ENCODE results near the gene SMARCC2. TPM values are rescaled to one million over a fixed set of nuclear protein-coding genes. Genes with fewer than 3 reads are reported as not detected.

Gene SMARCC2
- total and polyA plus RNA-seq, 5 experiments from 2014 or later = 46.3 to 197 (median 70.4) TPM

DNA sequence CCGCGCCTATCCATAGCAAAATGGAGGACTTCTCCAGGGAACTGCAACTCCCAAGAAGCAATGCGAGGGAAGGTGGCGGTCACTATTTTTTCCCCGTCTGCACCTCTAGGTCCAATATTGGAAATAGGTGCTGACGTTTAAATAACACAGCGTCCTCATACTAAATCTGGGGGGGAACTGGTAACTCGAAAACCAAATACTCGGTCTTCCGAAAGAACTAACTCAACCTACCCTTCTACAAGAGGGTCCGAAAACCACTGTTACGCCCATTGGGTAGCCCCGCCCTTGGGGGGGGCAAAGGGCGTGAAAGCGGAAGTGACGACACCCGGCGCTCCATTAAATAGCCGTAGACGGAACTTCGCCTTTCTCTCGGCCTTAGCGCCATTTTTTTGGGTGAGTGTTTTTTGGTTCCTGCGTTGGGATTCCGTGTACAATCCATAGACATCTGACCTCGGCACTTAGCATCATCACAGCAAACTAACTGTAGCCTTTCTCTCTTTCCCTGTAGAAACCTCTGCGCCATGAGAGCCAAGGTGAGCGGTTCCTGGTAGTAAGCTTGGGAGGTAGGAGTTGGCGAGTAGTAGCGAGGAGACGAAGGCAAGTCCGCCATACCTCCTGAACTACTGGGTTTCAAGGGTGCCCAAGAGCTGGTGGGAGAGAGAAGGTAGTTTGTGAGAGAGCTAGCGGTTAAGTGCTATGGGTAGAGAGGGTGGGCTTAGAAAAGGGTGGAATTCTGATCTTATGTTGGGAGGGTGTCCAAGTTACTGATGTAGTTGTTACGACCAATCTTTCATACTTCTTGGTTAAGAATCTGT, 72.8 kb downstream of the SMARCC2 start, which contains the start of gene RPL41:
RPL41 (plus strand) TSS at position 367 of the 815 bp plus-strand sequence.
- peak within 1 kb of the TSS; percentile 92 to 100 (median 98) for H3K27ac Mint-ChIP-seq
- H3K4me1 Mint-ChIP-seq = peaks cover 24 to 44% (median 38%) of the 10 kb centered on the region in 4 donors
- peak; percentile 82 to 99 (median 93) for DNase-seq
- POLR2A ChIA-PET = interaction anchor here (0.6 to 17.5 kb wide), 32 partner anchors 8 to 609 kb away, joined by 3 to 284 read pairs (median 5); partner anchors contain the start of genes CD63, CNPY2, DGKA and ERBB3
- peaks cover 14 to 52% (median 14%) of the 10 kb centered on the region in 3 donors for H3K36me3 Mint-ChIP-seq
- H3K27me3 Mint-ChIP-seq = no peaks in the 10 kb centered on the region
- ATAC-seq = peak; percentile 47 to 55
- no peaks in the 10 kb centered on the region for H3K9me3 Mint-ChIP-seq
- H3K4me3 Mint-ChIP-seq = peak within 1 kb of the TSS; percentile 95 to 99 (median 98)

DNA sequence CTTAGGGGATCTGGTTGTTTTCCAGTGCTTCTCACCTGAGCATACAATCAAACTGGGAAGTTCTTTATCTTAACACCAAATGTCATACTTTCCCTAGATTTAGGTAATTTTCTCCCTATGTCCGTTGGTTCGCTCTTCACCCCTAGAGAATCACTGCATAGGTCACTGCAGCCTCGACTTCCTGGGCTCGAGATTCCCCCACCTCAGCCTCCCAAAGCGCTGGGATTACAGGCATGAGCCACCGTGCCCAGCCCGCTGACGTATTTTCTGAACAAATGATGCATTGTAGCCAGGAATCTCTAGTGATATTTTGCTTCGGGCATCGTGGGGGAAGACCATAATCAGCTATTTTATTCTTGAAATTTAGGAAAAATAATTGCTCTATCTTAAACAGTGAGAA, 74.0 kb downstream of the SMARCC2 start:
- peak overlapping the region; percentile 95 to 99 (median 98) for H3K4me3 Mint-ChIP-seq
- H3K4me1 Mint-ChIP-seq = peaks cover 24 to 40% (median 37%) of the 10 kb centered on the region in 4 donors
- H3K27me3 Mint-ChIP-seq = no peaks in the 10 kb centered on the region
- no peaks in the 10 kb centered on the region for H3K9me3 Mint-ChIP-seq
- peak overlapping the region; percentile 92 to 100 (median 98) for H3K27ac Mint-ChIP-seq
- POLR2A ChIA-PET = interaction anchor here (0.6 to 17.5 kb wide), 11 partner anchors 12 to 1371 kb away, joined by 3 to 284 read pairs (median 5); partner anchors contain the start of genes CNPY2, ESYT1, PA2G4 and SMARCC2
- ATAC-seq (no peak), DNase-seq (no peak)
- H3K36me3 Mint-ChIP-seq = peaks cover 19 to 56% (median 19%) of the 10 kb centered on the region in 3 donors

DNA sequence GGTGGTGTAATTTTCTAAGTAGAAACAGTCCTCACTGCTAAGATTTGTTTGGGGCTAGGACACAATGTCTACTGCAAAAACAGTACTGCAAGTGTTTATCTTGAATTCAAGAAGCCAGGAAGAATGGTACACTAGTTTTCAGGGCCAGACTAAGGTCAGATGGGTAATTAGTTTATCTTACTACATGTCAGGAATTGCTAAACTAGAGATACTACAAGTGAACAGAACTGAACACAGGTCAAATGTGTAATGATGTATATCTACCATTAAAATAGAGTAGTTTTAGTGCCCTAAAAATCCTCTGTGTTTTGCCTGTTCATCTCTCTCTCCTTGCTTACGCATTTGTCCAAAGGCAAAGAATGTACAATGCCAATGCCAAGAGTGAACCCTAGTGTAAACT, 75.2 kb downstream of the SMARCC2 start:
- H3K27me3 Mint-ChIP-seq = no peaks in the 10 kb centered on the region
- H3K36me3 Mint-ChIP-seq = peaks cover 20 to 65% (median 24%) of the 10 kb centered on the region in 3 donors
- H3K4me1 Mint-ChIP-seq = peaks cover 18 to 29% (median 28%) of the 10 kb centered on the region in 4 donors
- no peak for ATAC-seq
- peak overlapping the region in 6 of 10 donors; percentile 22 to 70 (median 49) for H3K27ac Mint-ChIP-seq
- peak overlapping the region in 2 of 10 donors; percentile 5 to 30 for H3K4me3 Mint-ChIP-seq
- no peak for DNase-seq
- H3K9me3 Mint-ChIP-seq = no peaks in the 10 kb centered on the region
- POLR2A ChIA-PET = interaction anchor here (0.6 to 3.2 kb wide), 2 partner anchors 11 to 122 kb away, joined by 4 to 14 read pairs; partner anchors contain the start of gene PA2G4

Other genes with a start within 250 kb of the SMARCC2 start
- not detected for gene PMEL, start 223.4 kb downstream of the SMARCC2 start, total RNA-seq
- gene PMEL, start 223.4 kb downstream of the SMARCC2 start, polyA plus RNA-seq = under 1 TPM in 1 of 3 donors, not detected in 2; 0.15 TPM
- 10 to 100 TPM; 27.5 to 30.8 TPM for gene CDK2, start 222.7 kb downstream of the SMARCC2 start, total RNA-seq
- gene CDK2, start 222.7 kb downstream of the SMARCC2 start, polyA plus RNA-seq = 10 to 100 TPM in 1 of 3 donors, 1 to 10 TPM in 2; 8.0 to 12.4 (median 9.5) TPM
- 10 to 100 TPM; 88.9 to 95.2 TPM for gene RAB5B, start 215.4 kb downstream of the SMARCC2 start, total RNA-seq
- 10 to 100 TPM; 61.6 to 69.4 (median 65.9) TPM for gene RAB5B, start 215.4 kb downstream of the SMARCC2 start, polyA plus RNA-seq
- gene SUOX, start 192.2 kb downstream of the SMARCC2 start, total RNA-seq = 1 to 10 TPM; 5.6 to 6.3 TPM
- gene SUOX, start 192.2 kb downstream of the SMARCC2 start, polyA plus RNA-seq = under 1 TPM in 2 of 3 donors, not detected in 1; 0.10 to 0.58 TPM
- 1 to 10 TPM; 4.4 to 5.2 TPM for gene IKZF4, start 168.4 kb downstream of the SMARCC2 start, total RNA-seq
- gene IKZF4, start 168.4 kb downstream of the SMARCC2 start, polyA plus RNA-seq = under 1 TPM; 0.48 to 0.67 (median 0.53) TPM
- gene RPS26, start 147.6 kb downstream of the SMARCC2 start, total RNA-seq = 10 to 100 TPM; 56.1 to 58.4 TPM
- gene RPS26, start 147.6 kb downstream of the SMARCC2 start, polyA plus RNA-seq = 1,000 to 10,000 TPM in 1 of 3 donors, 100 to 1,000 TPM in 2; 743 to 1,060 (median 810) TPM
- gene ERBB3, start 109.3 kb downstream of the SMARCC2 start, total RNA-seq = 10 to 100 TPM; 22.7 to 26.0 TPM
- 1 to 10 TPM; 1.3 to 3.3 (median 1.7) TPM for gene ERBB3, start 109.3 kb downstream of the SMARCC2 start, polyA plus RNA-seq
- 100 to 1,000 TPM; 132 to 135 TPM for gene PA2G4, start 84.9 kb downstream of the SMARCC2 start, total RNA-seq
- 100 to 1,000 TPM; 219 to 241 (median 241) TPM for gene PA2G4, start 84.9 kb downstream of the SMARCC2 start, polyA plus RNA-seq
- 1,000 to 10,000 TPM; 5,098 to 5,261 TPM for gene RPL41, start 72.8 kb downstream of the SMARCC2 start, total RNA-seq
- over 10,000 TPM in 1 of 3 donors, 1,000 to 10,000 TPM in 2; 8,782 to 10,436 (median 9,902) TPM for gene RPL41, start 72.8 kb downstream of the SMARCC2 start, polyA plus RNA-seq
- 10 to 100 TPM; 15.1 to 15.9 TPM for gene ZC3H10, start 71.2 kb downstream of the SMARCC2 start, total RNA-seq
- 1 to 10 TPM; 1.3 to 2.5 (median 1.8) TPM for gene ZC3H10, start 71.2 kb downstream of the SMARCC2 start, polyA plus RNA-seq
- gene ESYT1, start 61.2 kb downstream of the SMARCC2 start, total RNA-seq = 100 to 1,000 TPM; 257 to 270 TPM
- gene ESYT1, start 61.2 kb downstream of the SMARCC2 start, polyA plus RNA-seq = 100 to 1,000 TPM; 354 to 433 (median 357) TPM
- gene MYL6B, start 36.9 kb downstream of the SMARCC2 start, total RNA-seq = 1 to 10 TPM; 3.5 to 5.9 TPM
- 1 to 10 TPM; 3.4 to 4.0 (median 3.8) TPM for gene MYL6B, start 36.9 kb downstream of the SMARCC2 start, polyA plus RNA-seq
- gene MYL6, start 31.1 kb downstream of the SMARCC2 start, total RNA-seq = 100 to 1,000 TPM; 421 to 448 TPM
- gene MYL6, start 31.1 kb downstream of the SMARCC2 start, polyA plus RNA-seq = 1,000 to 10,000 TPM; 1,813 to 2,533 (median 2,044) TPM
- 10 to 100 TPM; 34.2 to 35.0 TPM for gene RNF41, start 32.4 kb upstream of the SMARCC2 start, total RNA-seq
- 10 to 100 TPM; 35.7 to 45.1 (median 41.8) TPM for gene RNF41, start 32.4 kb upstream of the SMARCC2 start, polyA plus RNA-seq
- gene NABP2, start 34.9 kb upstream of the SMARCC2 start, total RNA-seq = 10 to 100 TPM; 10.8 to 13.3 TPM
- 1 to 10 TPM; 3.5 to 3.9 (median 3.7) TPM for gene NABP2, start 34.9 kb upstream of the SMARCC2 start, polyA plus RNA-seq
- gene SLC39A5, start 40.6 kb upstream of the SMARCC2 start, total RNA-seq = not detected
- not detected for gene SLC39A5, start 40.6 kb upstream of the SMARCC2 start, polyA plus RNA-seq
- gene ANKRD52, start 68.9 kb upstream of the SMARCC2 start, total RNA-seq = 10 to 100 TPM; 34.5 to 43.9 TPM
- 10 to 100 TPM in 1 of 3 donors, 1 to 10 TPM in 2; 7.5 to 11.5 (median 7.9) TPM for gene ANKRD52, start 68.9 kb upstream of the SMARCC2 start, polyA plus RNA-seq
- 10 to 100 TPM; 37.7 to 39.0 TPM for gene COQ10A, start 77.5 kb upstream of the SMARCC2 start, total RNA-seq
- 10 to 100 TPM in 1 of 3 donors, 1 to 10 TPM in 2; 7.4 to 15.7 (median 9.6) TPM for gene COQ10A, start 77.5 kb upstream of the SMARCC2 start, polyA plus RNA-seq
- 100 to 1,000 TPM; 115 to 127 TPM for gene CS, start 110.8 kb upstream of the SMARCC2 start, total RNA-seq
- gene CS, start 110.8 kb upstream of the SMARCC2 start, polyA plus RNA-seq = 10 to 100 TPM; 48.3 to 68.8 (median 50.2) TPM
- gene CNPY2, start 126.5 kb upstream of the SMARCC2 start, total RNA-seq = 10 to 100 TPM; 79.9 to 85.6 TPM
- 100 to 1,000 TPM; 173 to 196 (median 179) TPM for gene CNPY2, start 126.5 kb upstream of the SMARCC2 start, polyA plus RNA-seq
- gene PAN2, start 144.5 kb upstream of the SMARCC2 start, total RNA-seq = 100 to 1,000 TPM; 210 to 216 TPM
- 10 to 100 TPM; 10.5 to 11.9 (median 11.0) TPM for gene PAN2, start 144.5 kb upstream of the SMARCC2 start, polyA plus RNA-seq
- gene IL23A, start 149.4 kb upstream of the SMARCC2 start, total RNA-seq = 10 to 100 TPM; 32.4 to 35.3 TPM
- 10 to 100 TPM; 12.3 to 16.6 (median 16.2) TPM for gene IL23A, start 149.4 kb upstream of the SMARCC2 start, polyA plus RNA-seq
- 100 to 1,000 TPM; 161 to 165 TPM for gene STAT2, start 170.6 kb upstream of the SMARCC2 start, total RNA-seq
- gene STAT2, start 170.6 kb upstream of the SMARCC2 start, polyA plus RNA-seq = 10 to 100 TPM; 61.7 to 68.1 (median 64.5) TPM
- not detected for gene APOF, start 173.4 kb upstream of the SMARCC2 start, total RNA-seq
- gene APOF, start 173.4 kb upstream of the SMARCC2 start, polyA plus RNA-seq = not detected